Fibroblast of skin of left biceps (primary cell): Measurements from ENCODE around the gene NEK9.

Experiments used
- DNase-seq, 2 experiments: peaks; one replicate each; pipeline ENCODE4 v3.0.0-alpha.2; 2013; ENCODE audit warnings: low read depth in 2 of 2

The NEK9 gene

GRCh38 chr14:75040507-75040906 is 86.3 kb downstream of the NEK9 start:
- DNase-seq: no peak

GRCh38 chr14:75032939-75033338 is 93.9 kb downstream of the NEK9 start:
- no peak for DNase-seq

- no peak for DNase-seq
Observed at GRCh38 chr14:75030147-75030546, 96.7 kb downstream of the NEK9 start.
